ENCODE results near the gene ANTKMT.

ANTKMT gene

DNA sequence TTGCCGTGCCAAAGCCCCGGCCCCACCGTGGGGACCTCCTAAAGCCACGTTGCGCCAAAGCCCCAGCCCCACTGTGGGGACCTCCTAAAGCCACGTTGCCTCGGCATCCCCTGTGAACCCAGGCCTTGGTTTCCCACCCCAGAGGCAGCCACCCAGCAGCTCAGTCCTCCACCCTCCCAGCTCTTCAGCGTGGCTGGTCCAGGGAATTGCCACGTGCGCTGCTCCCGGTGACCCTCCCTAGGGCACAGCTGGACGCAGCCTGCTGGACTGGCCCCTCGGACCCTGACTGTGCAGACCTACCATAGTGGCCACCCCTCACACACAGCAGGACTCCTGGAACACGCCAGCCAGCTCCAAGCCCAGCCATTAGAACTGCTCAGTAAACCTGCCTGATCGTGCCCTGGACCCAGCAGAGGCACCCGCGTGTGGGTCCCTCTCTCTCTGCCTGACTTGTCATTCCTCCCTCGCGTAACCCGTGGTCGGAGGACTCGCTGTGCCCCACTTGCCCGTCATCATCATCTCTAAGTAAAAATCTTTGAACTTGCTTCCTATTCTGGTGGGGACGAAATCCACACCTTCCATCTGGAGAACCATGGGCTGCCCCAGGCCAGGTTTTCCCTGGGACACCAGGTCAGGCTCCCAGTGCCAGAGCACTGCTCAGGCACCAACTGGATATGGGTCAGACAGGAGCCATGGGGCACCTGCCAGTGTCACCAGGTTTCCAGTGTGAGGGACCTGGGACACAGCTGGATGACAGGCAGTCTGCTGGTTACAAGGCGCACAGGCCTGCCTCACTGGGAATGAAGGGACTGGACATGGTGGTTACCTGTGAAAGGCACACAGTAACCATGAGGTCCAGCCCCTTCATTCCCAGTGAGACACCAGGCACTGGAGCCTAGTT, 14.3 kb downstream of the ANTKMT start:
- Histone ChIP-seq H3K27me3 (replicated peaks) (no peaks in the 10 kb centered on the region), H3K27ac (no peak overlapping the region), H3K4me3 (ENCODE audit: low read depth, low read length) (no peak overlapping the region), H3K36me3 (replicated peaks) (peaks cover 29% of the 10 kb centered on the region)
- TF ChIP-seq CTCF (IDR thresholded peaks at IDR 0.05; ENCODE audit: low read depth, low read length, missing control alignments) = no peak
- in situ Hi-C loops (cut with HindIII; ENCODE audit: low pct_ligation_motif_present, low sequenced_read_pairs) = no loop called here
- no peak for DNase-seq

DNA sequence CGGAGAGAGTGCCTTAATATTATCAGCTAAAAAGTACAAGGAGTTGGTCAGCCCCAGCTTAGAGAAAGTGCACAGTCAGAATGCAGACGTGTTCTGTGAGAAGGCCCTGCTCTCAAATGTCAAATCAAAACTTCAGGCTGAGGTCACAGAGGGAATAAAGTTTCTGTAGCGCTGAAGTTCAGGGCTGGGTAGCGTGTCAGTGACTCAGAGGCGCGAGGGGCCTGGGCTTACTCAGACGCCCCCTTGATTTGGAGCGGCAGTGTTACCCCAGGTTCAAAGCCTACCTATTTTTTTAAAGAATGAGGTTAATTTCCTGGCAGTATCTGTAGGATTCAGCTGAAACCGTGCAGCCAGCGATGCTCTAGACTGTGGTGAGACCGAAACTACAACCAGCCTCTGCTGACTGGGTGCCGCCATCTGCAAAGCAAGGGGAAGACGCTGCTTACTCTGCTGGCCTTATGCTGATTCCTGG, 15.1 kb downstream of the ANTKMT start:
- no peaks in the 10 kb centered on the region for H3K27me3 ChIP-seq (replicated peaks)
- no peak overlapping the region for H3K27ac ChIP-seq
- no peak for DNase-seq
- in situ Hi-C loops (cut with HindIII; ENCODE audit: low pct_ligation_motif_present, low sequenced_read_pairs) = no loop called here
- no peak overlapping the region for H3K4me3 ChIP-seq (ENCODE audit: low read depth, low read length)
- peaks cover 29% of the 10 kb centered on the region for H3K36me3 ChIP-seq (replicated peaks)
- no peak for TF ChIP-seq CTCF (IDR thresholded peaks at IDR 0.05; ENCODE audit: low read depth, low read length, missing control alignments)

DNA sequence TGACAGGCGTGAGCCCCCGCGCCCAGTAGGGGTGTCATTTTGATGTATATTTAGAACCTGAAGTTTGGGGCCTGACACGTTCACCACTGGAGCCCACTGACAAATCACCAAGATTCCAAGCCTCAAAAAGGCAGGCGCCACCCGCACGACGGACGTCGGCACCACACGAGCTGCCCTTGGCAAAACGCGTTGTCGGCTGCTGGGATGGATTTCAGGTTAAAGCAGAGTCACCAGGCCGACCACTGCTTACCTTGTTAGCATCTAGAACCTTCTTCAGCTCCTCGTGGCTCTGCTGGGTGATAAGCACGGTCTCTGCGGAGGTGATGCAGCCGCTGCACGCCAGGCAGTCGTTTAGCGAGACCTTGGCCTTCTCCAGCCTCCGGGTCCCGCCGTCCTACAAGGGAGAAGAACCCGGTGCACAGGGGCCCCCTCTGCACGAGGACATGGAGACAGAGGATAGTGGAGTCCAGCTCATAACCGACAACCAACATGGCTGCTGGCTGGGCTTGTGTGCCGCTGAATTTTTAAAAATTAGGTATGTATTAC, 16.1 kb downstream of the ANTKMT start:
- no peak overlapping the region for H3K27ac ChIP-seq
- in situ Hi-C loops (cut with HindIII; ENCODE audit: low pct_ligation_motif_present, low sequenced_read_pairs) = no loop called here
- TF ChIP-seq CTCF (IDR thresholded peaks at IDR 0.05; ENCODE audit: low read depth, low read length, missing control alignments) = no peak
- no peak for DNase-seq
- H3K36me3 ChIP-seq (replicated peaks) = peaks cover 29% of the 10 kb centered on the region
- no peak overlapping the region for H3K4me3 ChIP-seq (ENCODE audit: low read depth, low read length)
- H3K27me3 ChIP-seq (replicated peaks) = no peaks in the 10 kb centered on the region

DNA sequence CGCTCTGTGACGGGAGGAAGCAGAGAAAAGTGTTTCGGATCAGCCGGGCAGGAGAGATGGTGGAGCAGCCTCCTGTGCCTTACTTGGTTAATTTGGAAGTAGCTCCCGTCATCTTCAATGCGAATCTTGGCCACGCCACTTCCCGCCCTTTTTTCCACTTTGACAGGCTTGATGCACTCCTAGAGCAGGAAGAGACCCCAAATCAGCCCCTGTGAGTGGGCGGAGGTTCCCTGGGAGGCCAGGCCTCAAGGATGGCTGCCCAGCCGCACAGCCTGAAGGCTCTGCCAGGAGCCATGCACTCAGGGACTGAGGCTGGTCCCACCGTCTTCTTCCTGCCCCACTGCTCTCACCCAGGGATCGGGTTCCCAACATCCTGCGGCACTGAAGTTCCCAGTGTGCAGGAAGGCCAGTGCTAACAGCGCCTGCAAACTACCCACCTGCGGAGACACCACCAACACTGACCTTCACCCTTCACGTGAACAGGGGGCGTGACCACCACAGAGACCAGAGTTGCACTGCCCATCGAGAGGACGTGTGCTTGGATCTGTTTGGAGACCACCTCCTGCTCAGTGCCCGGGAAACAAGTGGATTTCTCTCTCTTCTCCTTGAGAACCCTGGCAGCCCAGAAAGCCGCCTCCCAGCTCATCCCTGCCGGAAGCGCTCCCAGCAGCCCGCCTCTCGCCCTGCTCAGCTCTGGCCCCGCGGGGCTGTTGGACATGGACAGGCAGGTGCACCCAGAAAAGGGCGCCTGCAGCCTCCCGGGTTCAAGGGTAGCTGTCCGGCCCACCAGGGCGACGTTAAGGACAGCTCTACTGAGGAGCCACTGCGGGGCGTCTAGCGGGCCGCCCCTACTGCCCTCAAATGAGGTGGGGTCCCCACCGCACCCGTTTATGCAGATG, 18.9 kb downstream of the ANTKMT start:
- H3K36me3 ChIP-seq (replicated peaks) = peaks cover 12% of the 10 kb centered on the region
- H3K4me3 ChIP-seq (ENCODE audit: low read depth, low read length) = peak overlapping the region; percentile 79
- no peak for TF ChIP-seq CTCF (IDR thresholded peaks at IDR 0.05; ENCODE audit: low read depth, low read length, missing control alignments)
- no peaks in the 10 kb centered on the region for H3K27me3 ChIP-seq (replicated peaks)
- DNase-seq = no peak
- H3K27ac ChIP-seq = no peak overlapping the region
- in situ Hi-C loops (cut with HindIII; ENCODE audit: low pct_ligation_motif_present, low sequenced_read_pairs) = no loop called here

GRCh38 chr16:740459-740763, 19.5 kb downstream of the ANTKMT start:
- in situ Hi-C loops (cut with HindIII; ENCODE audit: low pct_ligation_motif_present, low sequenced_read_pairs) = no loop called here
- Histone ChIP-seq H3K27me3 (replicated peaks) (no peaks in the 10 kb centered on the region), H3K4me3 (ENCODE audit: low read depth, low read length) (peak overlapping the region; percentile 79), H3K36me3 (replicated peaks) (peaks cover 12% of the 10 kb centered on the region), H3K27ac (no peak overlapping the region)
- DNase-seq = no peak
- no peak for TF ChIP-seq CTCF (IDR thresholded peaks at IDR 0.05; ENCODE audit: low read depth, low read length, missing control alignments)
